NK-92 treated with Interleukin-12 subunit alpha and Interleukin-12 subunit beta, amount 100 ng/mL, for 24 hours (cell line): ENCODE measurements around the gene F13A1.
A peak's percentile ranks its signal among the peaks of the same experiment; 100 is the strongest.

Source experiments
- DNase-seq: peaks from one replicate; lab custom pipeline; 2025; lab: John Stamatoyannopoulos, UW

F13A1 gene

GRCh38 chr6:6319952-6320811 lies at the start of gene F13A1:
TSS of gene F13A1 (minus strand) at chr6:6320662. CDS start at chr6:6318664, 1,998 bp downstream.
- no peak for DNase-seq

- DNase-seq, result no peak
Observed at GRCh38 chr6:6368684-6369052, 48.2 kb upstream of the F13A1 start.

DNA sequence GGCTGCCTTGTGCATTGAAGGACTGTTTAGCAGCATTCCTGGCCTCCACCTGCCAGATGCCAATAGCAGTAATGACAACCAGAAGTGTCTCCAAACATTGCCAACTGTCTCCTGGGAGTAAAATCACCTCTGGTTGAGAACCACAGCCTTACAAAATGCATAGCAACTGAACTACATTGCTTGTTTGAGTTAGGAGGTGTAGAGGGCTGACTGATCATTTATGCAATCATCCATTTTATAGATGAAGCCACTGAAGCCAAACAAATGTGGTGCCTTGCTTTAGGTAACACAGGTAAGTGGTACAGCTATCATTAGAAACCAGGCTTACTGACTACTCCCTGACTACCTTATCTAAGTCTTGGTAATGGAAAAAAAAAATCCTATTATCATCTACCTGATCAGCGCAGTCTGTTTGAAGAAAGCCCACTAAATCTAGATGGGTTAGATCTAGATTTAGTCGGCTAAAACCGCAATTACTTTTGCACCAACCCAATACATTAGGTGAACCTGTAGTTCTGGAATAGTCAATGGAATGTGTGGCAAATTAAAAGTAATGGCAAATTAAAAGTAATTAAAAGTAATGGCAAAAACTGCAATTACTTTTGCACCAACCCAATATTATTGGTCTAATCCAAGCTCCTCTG lies 47.7 kb upstream of the F13A1 start:
- no peak for DNase-seq

- DNase-seq, result no peak
Observed at GRCh38 chr6:6366803-6367202, 46.3 kb upstream of the F13A1 start.

- DNase-seq, result no peak
Observed at GRCh38 chr6:6365242-6365641, 44.8 kb upstream of the F13A1 start.

GRCh38 chr6:6362056-6362840 lies 41.8 kb upstream of the F13A1 start:
- DNase-seq, result no peak

DNA sequence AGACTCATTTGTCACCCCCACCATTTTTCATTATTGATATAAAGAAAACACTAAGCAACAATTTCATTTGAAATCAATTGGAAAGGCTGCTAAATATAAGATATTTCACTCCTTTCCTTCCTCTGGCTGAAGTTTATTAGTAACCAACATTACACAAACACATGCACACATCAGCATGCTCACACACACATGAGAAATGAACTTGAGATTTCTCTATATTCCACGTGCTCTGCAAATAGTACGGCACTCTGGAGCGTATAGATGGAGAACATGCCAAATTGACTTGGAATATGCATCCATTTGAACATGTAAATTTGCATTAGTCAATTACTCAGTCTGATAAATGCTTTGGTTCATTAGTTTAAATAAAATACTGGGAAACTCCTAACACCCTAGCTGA lies 37.1 kb upstream of the F13A1 start:
- DNase-seq, result no peak

DNA sequence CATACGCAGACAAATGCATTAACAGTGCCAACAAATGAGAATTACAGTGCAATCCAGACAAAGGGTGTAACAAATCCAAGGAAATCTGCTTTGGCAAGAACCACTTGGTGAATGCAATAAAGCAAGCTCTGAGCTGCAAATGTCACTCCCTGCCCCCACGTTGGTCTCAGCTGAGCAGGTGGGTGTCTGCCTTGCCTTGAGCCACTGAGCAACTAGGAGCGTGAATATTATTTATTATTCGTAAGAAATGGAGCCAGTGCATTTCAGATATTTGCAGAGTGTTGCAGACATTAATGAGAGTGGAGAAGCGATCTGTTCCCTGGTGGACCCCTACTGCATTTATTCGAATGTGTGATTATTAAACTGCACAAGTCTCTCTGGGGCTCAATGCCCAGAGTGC lies 36.6 kb upstream of the F13A1 start:
- no peak for DNase-seq

GRCh38 chr6:6352772-6353171 lies 32.3 kb upstream of the F13A1 start:
- DNase-seq, result no peak

- DNase-seq, result no peak
Observed at GRCh38 chr6:6351511-6352025, 31.1 kb upstream of the F13A1 start.

DNA sequence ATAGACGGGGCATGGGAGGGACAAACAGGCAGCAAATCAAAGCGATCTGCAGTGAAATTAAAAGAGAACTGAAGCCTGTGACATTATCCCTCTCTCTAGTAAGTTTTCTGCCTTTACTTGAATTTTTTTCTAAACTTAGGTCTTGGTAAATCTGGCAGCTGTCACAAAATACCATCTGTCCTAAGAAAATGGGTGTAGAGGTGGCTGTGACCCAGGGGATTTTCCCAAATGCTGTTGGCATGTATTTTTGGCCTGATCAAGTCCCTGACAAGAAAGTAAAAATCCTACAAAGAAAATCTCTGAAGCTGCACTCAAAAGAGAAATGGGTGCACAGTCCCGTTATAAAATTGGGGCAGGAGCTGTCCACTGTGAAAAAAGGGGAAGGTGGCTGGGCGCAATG lies 30.2 kb upstream of the F13A1 start:
- DNase-seq, result no peak

GRCh38 chr6:6348256-6348655 lies 27.8 kb upstream of the F13A1 start:
- DNase-seq, result peak; percentile 6

GRCh38 chr6:6346427-6347023 lies 26.1 kb upstream of the F13A1 start:
- DNase-seq, result no peak

DNA sequence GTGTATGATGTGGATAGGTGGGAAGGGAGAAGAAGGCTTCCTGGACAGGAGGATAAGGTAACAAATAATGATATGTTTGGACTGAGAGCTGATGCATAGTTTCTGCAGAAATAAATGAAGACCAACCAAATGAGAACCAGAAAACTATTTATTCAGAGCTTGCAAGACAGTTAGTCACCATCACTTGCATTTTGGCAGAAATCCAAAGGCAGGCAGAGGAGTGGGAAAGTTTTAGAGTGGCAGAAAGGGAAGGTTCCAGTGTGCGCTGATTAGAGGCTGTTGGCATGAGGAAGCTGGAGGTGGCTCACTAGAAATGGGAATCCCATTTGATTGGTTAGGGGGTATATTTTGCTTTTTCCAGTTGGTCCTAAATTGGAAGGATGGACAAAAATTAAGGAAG lies 13.0 kb upstream of the F13A1 start:
- no peak for DNase-seq

DNA sequence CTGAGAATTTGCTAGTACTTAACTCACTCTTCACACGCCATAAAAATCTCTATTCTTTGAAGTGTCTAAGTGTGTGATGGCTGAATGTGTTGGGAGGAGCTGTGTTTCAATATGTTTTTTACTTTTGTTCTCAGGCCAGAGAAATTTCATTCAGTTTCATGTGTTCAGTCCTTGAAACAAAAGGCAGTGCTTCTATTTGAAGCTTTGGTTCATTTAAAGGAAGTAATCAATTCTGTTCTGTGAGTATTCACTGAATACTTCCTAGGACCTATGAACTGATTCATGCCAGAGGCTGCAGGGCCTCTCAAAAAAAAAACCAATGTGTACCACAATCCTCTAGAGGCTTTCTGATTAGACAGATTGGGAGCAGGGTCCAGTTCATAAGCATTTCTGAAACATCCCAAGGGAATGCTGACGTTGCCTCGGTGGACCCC lies 12.4 kb upstream of the F13A1 start:
- DNase-seq, result no peak

DNA sequence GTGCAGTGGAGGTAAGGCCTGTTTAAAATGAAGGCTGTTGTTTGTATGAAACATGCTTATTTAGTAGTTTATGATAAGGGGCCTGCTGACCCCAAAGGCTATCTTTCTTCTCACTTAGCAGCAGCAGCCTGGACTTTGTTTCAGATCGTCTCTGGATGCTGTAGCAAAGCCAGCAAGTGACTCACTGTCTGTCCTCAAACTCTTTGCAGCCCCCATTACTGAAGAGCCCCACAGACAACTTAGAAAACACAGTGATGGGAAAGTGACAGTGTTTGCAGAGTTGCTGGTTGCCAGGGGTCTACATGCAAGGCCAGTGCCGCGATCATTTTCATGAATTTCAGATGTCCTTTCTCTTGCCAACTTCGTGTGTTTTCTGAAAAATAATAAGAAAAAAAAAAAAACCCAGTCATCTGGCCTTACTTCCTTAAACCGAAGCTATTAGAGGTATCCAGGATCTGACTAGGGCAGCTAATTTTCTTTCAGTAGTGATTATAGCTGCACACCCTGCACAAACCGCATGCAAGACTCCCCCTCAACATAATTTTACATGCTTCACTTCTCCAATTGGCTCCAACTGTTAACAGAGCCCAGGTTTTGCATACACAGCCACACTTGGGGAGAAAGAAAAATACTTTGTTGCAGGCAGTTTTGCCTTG lies 11.6 kb upstream of the F13A1 start:
- no peak for DNase-seq

- no peak for DNase-seq
Observed at GRCh38 chr6:6331393-6331792, 10.9 kb upstream of the F13A1 start.

- no peak for DNase-seq
Observed at GRCh38 chr6:6330407-6330806, 9.9 kb upstream of the F13A1 start.

GRCh38 chr6:6328451-6328850 lies 8.0 kb upstream of the F13A1 start:
- DNase-seq, result no peak

DNA sequence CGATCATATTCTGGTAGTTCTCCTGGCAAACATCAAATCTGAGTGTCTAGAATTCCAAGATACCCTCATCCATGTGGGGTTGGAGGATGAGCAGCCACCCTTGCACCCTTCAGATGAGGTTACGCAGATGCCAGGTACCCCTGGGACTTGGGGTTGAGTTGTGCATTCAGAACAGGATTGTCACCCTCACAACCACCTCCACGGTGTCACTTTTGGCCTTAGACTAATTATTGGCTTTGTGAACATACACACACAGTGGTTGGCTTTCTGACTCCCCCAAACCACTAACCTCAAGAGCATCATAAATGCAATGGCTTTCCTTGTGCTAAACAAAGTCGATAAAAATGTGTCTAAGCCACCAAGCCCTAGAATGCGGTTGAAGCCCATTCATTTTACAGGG lies 2.9 kb upstream of the F13A1 start:
- DNase-seq, result no peak

GRCh38 chr6:6320901-6321300 lies 439 bp upstream of the F13A1 start:
- DNase-seq, result no peak
